A673 (cell line): ENCODE measurements around the gene TMEM81. TPM values are rescaled to one million over a fixed set of nuclear protein-coding genes. Genes with fewer than 3 reads are reported as not detected.

ENCODE experiments used
- BruUV-seq: library from RNA; stranded (reverse); fragments of 400-500 nt; replicated peaks from 2 replicates; lab custom pipeline; 2021; lab: Mats Ljungman, UMichigan
- CTCF ChIA-PET: fragments of 300-600 bp; sonication (Branson Sonifier 250); formaldehyde crosslinking; loops from one replicate; lab custom pipeline; 2022; ENCODE audit warnings: antibody characterized with exemption; lab: Charles Lee
- POLR2A ChIA-PET: fragments of 300-600 bp; sonication (Branson Sonifier 250); formaldehyde crosslinking; loops from one replicate; lab custom pipeline; 2022; ENCODE audit warnings: antibody characterized with exemption; ENCODE audit not compliant: low non-redundant PET; lab: Charles Lee
- DNase-seq: peaks from one replicate; pipeline ENCODE4 v3.0.0-alpha.2; 2015; ENCODE audit warnings: low spot score
- H3K27ac ChIP-seq: fragments of 200-600 bp; sonication (generic); 2 replicates; pipeline ENCODE4 v1.5.1; 2016; ENCODE audit warnings: mixed run types, low read depth, mild to moderate bottlenecking, mixed read lengths, antibody characterized with exemption, low read length; ENCODE audit not compliant: poor library complexity, severe bottlenecking
- H3K27me3 ChIP-seq: fragments of 200-600 bp; sonication (generic); replicated peaks from 2 replicates; pipeline ENCODE4 v1.6.1; 2017; ENCODE audit warnings: mixed run types, low read depth, mild to moderate bottlenecking, mixed read lengths, antibody characterized with exemption, low read length; ENCODE audit not compliant: insufficient read depth, poor library complexity
- H3K36me3 ChIP-seq: fragments of 200-600 bp; sonication (generic); 2 replicates; pipeline ENCODE4 v1.6.1; 2016; ENCODE audit warnings: mixed run types, mild to moderate bottlenecking, mixed read lengths, antibody characterized with exemption, low read length; ENCODE audit not compliant: insufficient read depth, poor library complexity, severe bottlenecking
- H3K4me1 ChIP-seq: fragments of 200-600 bp; sonication (generic); 2 replicates; pipeline ENCODE4 v1.6.1; 2017; ENCODE audit warnings: mixed run types, mild to moderate bottlenecking, mixed read lengths, antibody characterized with exemption, low read length; ENCODE audit not compliant: insufficient read depth, poor library complexity, severe bottlenecking
- H3K4me3 ChIP-seq: fragments of 200-600 bp; sonication (generic); 2 replicates; pipeline ENCODE4 v1.5.1; 2016; ENCODE audit warnings: low read depth, mixed run types, mild to moderate bottlenecking, mixed read lengths, low read length; ENCODE audit not compliant: poor library complexity, severe bottlenecking
- H3K9me3 ChIP-seq: fragments of 200-600 bp; sonication (generic); 2 replicates; pipeline ENCODE4 v1.6.1; 2016; ENCODE audit warnings: mixed run types, low read depth, mild to moderate bottlenecking, mixed read lengths, antibody characterized with exemption, low read length; ENCODE audit not compliant: poor library complexity, severe bottlenecking
- EZH2 ChIP-seq: fragments of 200-600 bp; sonication (generic); IDR thresholded peaks from 2 replicates; pipeline ENCODE4 v1.6.1; 2017; ENCODE audit warnings: borderline replicate concordance, low read depth, mild to moderate bottlenecking, mixed read lengths, antibody characterized with exemption, low read length; ENCODE audit not compliant: poor library complexity, severe bottlenecking
- intact Hi-C: fragments of 100-400 bp; cut with micrococcal nuclease; formaldehyde crosslinking; loops from one replicate; pipeline ENCODE4 v1.10.0; 2022; ENCODE audit not compliant: unreplicated experiment
- total RNA-seq: library from RNA; stranded (reverse); gene quantifications from 2 replicates; pipeline ENCODE4 v1.2.3, GENCODE V29; 2021
- TF ChIP-seq, protein P1 (sequence below): fragments of 300-800, 200-600 bp; sonication (generic); conservative IDR thresholded peaks from 2 replicates; pipeline ENCODE4 v1.5.1; 2017; ENCODE audit warnings: low read depth, mild to moderate bottlenecking, antibody characterized with exemption, low read length, moderate library complexity, mixed read lengths

TMEM81 gene
- total RNA-seq, 1 experiment from 2014 or later = 5.4 TPM

DNA sequence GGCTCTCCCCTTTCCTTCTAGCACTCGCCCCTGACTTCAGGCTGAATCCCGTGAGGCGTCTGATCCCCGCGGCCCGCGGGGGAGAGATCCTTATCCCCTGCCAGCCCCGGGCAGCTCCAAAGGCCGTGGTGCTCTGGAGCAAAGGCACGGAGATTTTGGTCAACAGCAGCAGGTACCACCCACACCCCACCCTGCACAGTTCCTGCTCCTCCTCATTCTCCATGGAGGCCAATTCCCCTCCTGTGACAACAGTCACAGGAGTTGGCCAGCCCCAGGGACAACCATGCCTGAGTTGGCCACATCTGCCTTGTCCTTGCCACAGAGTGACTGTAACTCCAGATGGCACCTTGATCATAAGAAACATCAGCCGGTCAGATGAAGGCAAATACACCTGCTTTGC lies 20.0 kb downstream of the TMEM81 start:
- no peak overlapping the region for H3K27ac ChIP-seq
- intact Hi-C loops = loop anchor here (5.0 kb wide), 1 partner anchor 193 kb away; no protein-coding TSS in a partner anchor
- H3K36me3 ChIP-seq = no peaks in the 10 kb centered on the region
- DNase-seq = no peak
- TF ChIP-seq, protein P1, sequence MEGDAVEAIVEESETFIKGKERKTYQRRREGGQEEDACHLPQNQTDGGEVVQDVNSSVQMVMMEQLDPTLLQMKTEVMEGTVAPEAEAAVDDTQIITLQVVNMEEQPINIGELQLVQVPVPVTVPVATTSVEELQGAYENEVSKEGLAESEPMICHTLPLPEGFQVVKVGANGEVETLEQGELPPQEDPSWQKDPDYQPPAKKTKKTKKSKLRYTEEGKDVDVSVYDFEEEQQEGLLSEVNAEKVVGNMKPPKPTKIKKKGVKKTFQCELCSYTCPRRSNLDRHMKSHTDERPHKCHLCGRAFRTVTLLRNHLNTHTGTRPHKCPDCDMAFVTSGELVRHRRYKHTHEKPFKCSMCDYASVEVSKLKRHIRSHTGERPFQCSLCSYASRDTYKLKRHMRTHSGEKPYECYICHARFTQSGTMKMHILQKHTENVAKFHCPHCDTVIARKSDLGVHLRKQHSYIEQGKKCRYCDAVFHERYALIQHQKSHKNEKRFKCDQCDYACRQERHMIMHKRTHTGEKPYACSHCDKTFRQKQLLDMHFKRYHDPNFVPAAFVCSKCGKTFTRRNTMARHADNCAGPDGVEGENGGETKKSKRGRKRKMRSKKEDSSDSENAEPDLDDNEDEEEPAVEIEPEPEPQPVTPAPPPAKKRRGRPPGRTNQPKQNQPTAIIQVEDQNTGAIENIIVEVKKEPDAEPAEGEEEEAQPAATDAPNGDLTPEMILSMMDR = no peak
- TF ChIP-seq EZH2 = no peak
- no peak overlapping the region for H3K4me3 ChIP-seq
- ChIA-PET CTCF (no interaction called here), POLR2A (no interaction called here)
- peaks cover 5% of the 10 kb centered on the region for H3K4me1 ChIP-seq
- H3K9me3 ChIP-seq = no peaks in the 10 kb centered on the region
- no peaks in the 10 kb centered on the region for H3K27me3 ChIP-seq
- BruUV-seq = no TSS peak

DNA sequence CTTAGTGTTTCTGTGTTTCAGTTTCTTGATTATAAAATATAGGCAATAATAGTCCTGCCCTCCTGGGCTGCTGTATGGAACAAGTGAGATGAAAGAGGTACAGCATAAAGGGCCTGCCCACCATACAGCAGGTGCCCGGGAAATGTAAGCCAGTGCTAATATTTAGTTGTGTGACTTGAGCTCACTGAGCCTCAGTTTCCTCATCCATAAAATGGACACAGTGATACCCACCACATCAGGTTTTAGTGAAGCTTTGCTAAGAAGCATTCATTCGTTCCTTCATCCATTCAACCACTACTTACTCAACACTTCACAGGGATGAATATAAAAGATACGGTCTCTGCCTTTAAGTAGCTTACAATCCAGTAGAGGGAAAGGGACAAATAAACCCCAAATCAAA lies 21.4 kb downstream of the TMEM81 start:
- Histone ChIP-seq H3K9me3 (no peaks in the 10 kb centered on the region), H3K27me3 (no peaks in the 10 kb centered on the region), H3K27ac (no peak overlapping the region), H3K36me3 (no peaks in the 10 kb centered on the region), H3K4me1 (no peaks in the 10 kb centered on the region), H3K4me3 (no peak overlapping the region)
- POLR2A ChIA-PET = no interaction called here
- no peak for DNase-seq
- CTCF ChIA-PET = interaction anchor here (0.5 to 2.9 kb wide), 3 partner anchors 70 to 496 kb away, joined by 4 to 58 read pairs (median 14); no protein-coding TSS in a partner anchor
- intact Hi-C loops = loop anchor here (5.0 kb wide), 1 partner anchor 194 kb away; no protein-coding TSS in a partner anchor
- TF ChIP-seq, protein P1 = no peak
- TF ChIP-seq EZH2 = no peak
- no TSS peak for BruUV-seq

DNA sequence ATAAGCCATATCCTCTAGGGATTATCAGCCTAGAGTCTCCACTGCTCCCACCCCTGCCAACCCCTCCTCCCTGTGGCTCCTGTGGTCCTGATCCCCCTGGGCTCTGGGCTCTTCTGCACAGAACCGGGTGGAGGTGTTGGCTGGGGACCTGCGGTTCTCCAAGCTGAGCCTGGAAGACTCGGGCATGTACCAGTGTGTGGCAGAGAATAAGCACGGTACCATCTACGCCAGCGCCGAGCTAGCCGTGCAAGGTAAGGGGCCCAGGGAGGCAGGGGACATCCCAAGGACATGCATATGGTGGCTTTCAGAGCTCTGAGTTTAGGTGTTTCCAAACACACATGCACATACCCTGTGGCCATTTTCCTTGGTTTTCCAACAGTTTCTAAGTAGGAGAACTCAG lies 21.9 kb downstream of the TMEM81 start:
- no peak for DNase-seq
- H3K36me3 ChIP-seq = no peaks in the 10 kb centered on the region
- H3K4me3 ChIP-seq = no peak overlapping the region
- H3K4me1 ChIP-seq = no peaks in the 10 kb centered on the region
- intact Hi-C loops = loop anchor here (5.0 kb wide), 1 partner anchor 195 kb away; no protein-coding TSS in a partner anchor
- BruUV-seq = no TSS peak
- no peaks in the 10 kb centered on the region for H3K27me3 ChIP-seq
- ChIA-PET POLR2A (no interaction called here), CTCF (interaction anchor here (0.5 to 2.9 kb wide), 6 partner anchors 70 to 496 kb away, joined by 3 to 58 read pairs (median 10); no protein-coding TSS in a partner anchor)
- TF ChIP-seq EZH2 = no peak
- TF ChIP-seq, protein P1 = no peak
- no peak overlapping the region for H3K27ac ChIP-seq
- no peaks in the 10 kb centered on the region for H3K9me3 ChIP-seq
